Tibial nerve (tissue), 4 donors: ENCODE measurements around the gene C16orf95. TPM values are rescaled to one million over a fixed set of nuclear protein-coding genes. Genes with fewer than 3 reads are reported as not detected.

ENCODE experiments used
- DNase-seq, 2 donors: peaks; one replicate each; pipeline ENCODE4 v3.0.0-alpha.2; 2019; ENCODE audit warnings: low spot score in 2 of 2
- H3K27ac ChIP-seq, 4 donors: fragments of 200-600 bp; sonication (generic) in 3 of 4; one replicate each; pipeline ENCODE4 v1.5.1; 2017 to 2019; ENCODE audit warnings: mild to moderate bottlenecking in 1 of 4
- H3K27me3 ChIP-seq, 2 donors: fragments of 200-600 bp; sonication (generic) in 1 of 2; one replicate each; pipeline versions ENCODE4 v1.5.1 to v1.6.0; 2017 to 2019
- H3K36me3 ChIP-seq, 3 donors: fragments of 200-600 bp; sonication (generic); one replicate each; pipeline ENCODE4 v1.5.1; 2018 to 2019
- H3K4me1 ChIP-seq, 4 donors: fragments of 200-600 bp; sonication (generic) in 3 of 4; one replicate each; pipeline ENCODE4 v1.5.1; 2017 to 2019
- H3K4me3 ChIP-seq, 4 donors: fragments of 200-600 bp; sonication (generic) in 3 of 4; one replicate each; pipeline ENCODE4 v1.5.1; 2017 to 2019; ENCODE audit warnings: mild to moderate bottlenecking in 1 of 4, moderate library complexity in 1 of 4
- H3K9me3 ChIP-seq, 4 donors: fragments of 200-600 bp; sonication (generic) in 3 of 4; one replicate each; pipeline ENCODE4 v1.5.1; 2017 to 2019
- CTCF ChIP-seq, 5 experiments: fragments of 200-600 bp in 3 of 5; fragments of 450-650 bp in 2 of 5; sonication (generic) in 3 of 5; IDR thresholded peaks; one replicate each; pipeline ENCODE4 v1.5.1; 2016 to 2019; ENCODE audit warnings: antibody characterized with exemption in 5 of 5, mild to moderate bottlenecking in 3 of 5, moderate library complexity in 2 of 5
- EP300 ChIP-seq, 2 donors: sonication (generic); formaldehyde crosslinking; IDR thresholded peaks; one replicate each; pipeline ENCODE4 v1.6.1; 2017; ENCODE audit warnings: antibody characterized with exemption in 2 of 2, mild to moderate bottlenecking in 1 of 2
- POLR2A ChIP-seq, 2 donors: fragments of 450-650 bp; IDR thresholded peaks; one replicate each; pipeline ENCODE4 v1.6.1; 2017; ENCODE audit warnings: antibody characterized with exemption in 2 of 2, mild to moderate bottlenecking in 2 of 2, moderate library complexity in 2 of 2
- WGBS, 2 donors: methylation state at CpG; one replicate each; pipeline ENCODE4 v1.1.5; 2018; 5-methylcytosine and 5-hydroxymethylcytosine counted together
- total RNA-seq, 4 donors: library from RNA; depleted of rRNA; stranded (reverse); fragments of >200 nt; gene quantifications; one replicate each; pipeline ENCODE4 v1.1.0, GENCODE V29; 2016

C16orf95 gene
- total RNA-seq, 4 donors from 2014 or later, result 0.44 to 9.8 (median 2.6) TPM

DNA sequence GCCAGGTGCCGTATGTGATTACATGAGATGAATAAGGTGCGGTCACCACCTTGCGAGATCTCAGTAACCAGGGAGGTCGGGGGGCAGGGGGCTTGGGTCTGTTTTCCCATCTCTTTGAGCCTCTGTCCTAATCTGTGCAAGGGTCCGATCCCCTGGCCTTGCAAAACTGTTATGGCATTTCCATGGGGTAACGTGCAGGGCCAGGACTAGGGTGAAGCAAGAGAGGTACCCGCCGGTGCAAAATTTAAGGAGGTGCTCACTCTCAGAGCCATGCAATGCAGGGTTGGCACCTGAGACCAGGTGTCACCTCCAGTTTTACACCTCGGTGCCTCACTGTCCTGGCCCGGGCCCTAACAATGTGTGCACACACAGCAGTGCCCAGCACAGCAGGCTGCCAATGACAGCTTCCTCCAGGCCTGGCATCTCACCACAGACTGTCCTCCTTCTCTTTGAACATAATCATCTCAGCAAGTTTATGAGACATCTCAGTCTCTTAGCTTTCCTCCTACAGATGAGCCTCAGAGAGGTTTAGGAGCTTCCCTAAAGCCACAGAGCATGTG is 43.6 kb downstream of the C16orf95 start:
- no peak for TF ChIP-seq EP300 (IDR thresholded peaks at IDR 0.05)
- no peak for TF ChIP-seq CTCF (IDR thresholded peaks at IDR 0.05)
- TF ChIP-seq POLR2A (IDR thresholded peaks at IDR 0.05), result no peak
- Histone ChIP-seq H3K4me1 (peaks cover 0 to 21% (median 3%) of the 10 kb centered on the region in 4 donors), H3K4me3 (no peak overlapping the region), H3K36me3 (no peaks in the 10 kb centered on the region), H3K9me3 (peaks cover 0 to 5% (median 0%) of the 10 kb centered on the region in 4 donors), H3K27me3 (no peaks in the 10 kb centered on the region), H3K27ac (no peak overlapping the region)
- 94 to 98% methylated on average over 10 of the region's 10 CpGs for WGBS, 2 donors
- no peak for DNase-seq

GRCh38 chr16:87271256-87271655 is 45.9 kb downstream of the C16orf95 start:
- WGBS, 2 donors, result 76 to 80% methylated on average over 11 of the region's 11 CpGs
- H3K4me1 ChIP-seq, result peaks cover 0 to 6% (median 0%) of the 10 kb centered on the region in 4 donors
- H3K36me3 ChIP-seq, result no peaks in the 10 kb centered on the region
- H3K27ac ChIP-seq, result no peak overlapping the region
- H3K27me3 ChIP-seq, result no peaks in the 10 kb centered on the region
- TF ChIP-seq CTCF (IDR thresholded peaks at IDR 0.05), result no peak
- TF ChIP-seq POLR2A (IDR thresholded peaks at IDR 0.05), result no peak
- peaks cover 0 to 5% (median 0%) of the 10 kb centered on the region in 4 donors for H3K9me3 ChIP-seq
- no peak for DNase-seq
- no peak overlapping the region for H3K4me3 ChIP-seq

GRCh38 chr16:87267566-87267965 is 49.6 kb downstream of the C16orf95 start:
- no peak for TF ChIP-seq CTCF (IDR thresholded peaks at IDR 0.05)
- no peak for TF ChIP-seq EP300 (IDR thresholded peaks at IDR 0.05)
- H3K9me3 ChIP-seq, result peaks cover 0 to 5% (median 0%) of the 10 kb centered on the region in 4 donors
- no peak overlapping the region for H3K4me3 ChIP-seq
- whole genome bisulfite sequencing, 2 donors, result 85 to 88% methylated on average over 8 of the region's 8 CpGs
- no peak for DNase-seq
- H3K27ac ChIP-seq, result peak overlapping the region in 1 of 4 donors; percentile 6
- H3K27me3 ChIP-seq, result no peaks in the 10 kb centered on the region
- H3K4me1 ChIP-seq, result peaks cover 0 to 14% (median 0%) of the 10 kb centered on the region in 4 donors
- no peaks in the 10 kb centered on the region for H3K36me3 ChIP-seq

DNA sequence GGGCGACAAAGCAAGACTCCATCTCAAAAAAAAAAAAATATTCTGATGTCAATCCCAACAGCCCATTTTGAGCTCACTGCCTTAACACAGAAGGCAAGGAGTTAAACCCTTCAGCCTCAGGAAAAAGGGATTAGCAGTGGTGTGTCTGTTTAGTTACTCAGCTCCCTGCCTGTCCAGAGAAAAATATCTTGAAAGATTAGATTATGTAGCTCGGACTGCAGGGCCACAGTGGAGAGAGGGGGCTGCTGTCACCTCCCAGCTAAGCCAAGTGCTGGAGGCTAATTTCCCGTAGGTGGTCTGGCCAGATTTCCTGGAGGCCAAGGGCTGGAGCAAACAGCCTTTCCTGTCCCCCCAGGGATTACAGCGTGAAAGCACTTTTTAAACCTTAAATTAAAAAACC is 50.3 kb downstream of the C16orf95 start:
- Histone ChIP-seq H3K27me3 (no peaks in the 10 kb centered on the region), H3K9me3 (peaks cover 0 to 5% (median 0%) of the 10 kb centered on the region in 4 donors), H3K4me1 (peaks cover 0 to 14% (median 0%) of the 10 kb centered on the region in 4 donors), H3K27ac (peak overlapping the region in 1 of 4 donors; percentile 6), H3K4me3 (no peak overlapping the region), H3K36me3 (no peaks in the 10 kb centered on the region)
- DNase-seq, result no peak
- TF ChIP-seq POLR2A (IDR thresholded peaks at IDR 0.05) (no peak), CTCF (IDR thresholded peaks at IDR 0.05) (no peak), EP300 (IDR thresholded peaks at IDR 0.05) (no peak)
- WGBS, 2 donors, result 46 to 50% methylated on average over 4 of the region's 4 CpGs

- WGBS, 2 donors, result 83 to 98% methylated on average over 4 of the region's 4 CpGs
- H3K36me3 ChIP-seq, result no peaks in the 10 kb centered on the region
- peaks cover 0 to 5% (median 0%) of the 10 kb centered on the region in 4 donors for H3K9me3 ChIP-seq
- TF ChIP-seq EP300 (IDR thresholded peaks at IDR 0.05) (no peak), POLR2A (IDR thresholded peaks at IDR 0.05) (no peak), CTCF (IDR thresholded peaks at IDR 0.05) (no peak)
- H3K4me1 ChIP-seq, result peaks cover 0 to 8% (median 0%) of the 10 kb centered on the region in 4 donors
- H3K27ac ChIP-seq, result no peak overlapping the region
- no peak overlapping the region for H3K4me3 ChIP-seq
- H3K27me3 ChIP-seq, result no peaks in the 10 kb centered on the region
- no peak for DNase-seq
These were observed 51.9 kb downstream of the C16orf95 start for GRCh38 chr16:87265261-87265660.
